HG03521 (cell line): ENCODE results near the gene ZNF329.

ENCODE experiments used
- ATAC-seq: cut with Tn5 transposase; IDR thresholded peaks from one replicate; pipeline ENCODE4 v1.9.1; 2021; ENCODE audit warnings: mild to moderate bottlenecking, moderate library complexity; ENCODE audit not compliant: unreplicated experiment

The ZNF329 gene

DNA sequence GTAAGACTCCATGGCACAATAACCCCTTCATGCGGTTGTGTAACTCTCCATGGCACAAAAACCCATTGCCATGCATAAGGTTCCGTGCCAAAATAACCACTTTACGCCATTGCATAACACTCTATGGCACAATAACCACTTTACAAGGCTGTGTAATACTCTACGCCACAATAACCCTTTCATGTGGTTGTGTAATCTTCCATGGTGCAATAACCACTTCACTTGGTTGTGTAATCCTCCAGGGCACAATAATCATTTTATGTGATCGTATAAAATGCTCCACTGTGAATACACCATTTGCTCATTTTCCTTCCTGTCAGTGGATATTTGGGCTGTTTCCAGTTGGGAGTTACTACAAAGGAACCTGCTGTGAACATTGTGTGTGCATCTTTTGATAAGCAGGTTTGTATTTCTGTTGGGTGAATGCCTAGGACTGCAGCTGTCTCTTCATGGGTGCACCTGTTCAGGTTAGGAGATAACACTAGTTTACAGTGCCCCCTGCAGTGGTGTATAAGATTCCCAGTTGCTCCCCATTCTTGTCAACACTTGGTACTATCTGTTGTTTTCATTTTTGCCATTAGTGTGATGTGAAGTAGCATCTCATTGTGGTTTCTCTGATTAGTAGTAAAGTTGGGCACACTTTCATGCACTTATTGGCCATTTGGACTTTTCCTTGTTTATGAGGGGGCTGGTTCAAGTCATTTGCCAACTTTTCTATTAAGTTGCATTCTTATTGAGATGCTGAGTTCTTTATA, 31.4 kb downstream of the ZNF329 start:
- ATAC-seq, result no peak

DNA sequence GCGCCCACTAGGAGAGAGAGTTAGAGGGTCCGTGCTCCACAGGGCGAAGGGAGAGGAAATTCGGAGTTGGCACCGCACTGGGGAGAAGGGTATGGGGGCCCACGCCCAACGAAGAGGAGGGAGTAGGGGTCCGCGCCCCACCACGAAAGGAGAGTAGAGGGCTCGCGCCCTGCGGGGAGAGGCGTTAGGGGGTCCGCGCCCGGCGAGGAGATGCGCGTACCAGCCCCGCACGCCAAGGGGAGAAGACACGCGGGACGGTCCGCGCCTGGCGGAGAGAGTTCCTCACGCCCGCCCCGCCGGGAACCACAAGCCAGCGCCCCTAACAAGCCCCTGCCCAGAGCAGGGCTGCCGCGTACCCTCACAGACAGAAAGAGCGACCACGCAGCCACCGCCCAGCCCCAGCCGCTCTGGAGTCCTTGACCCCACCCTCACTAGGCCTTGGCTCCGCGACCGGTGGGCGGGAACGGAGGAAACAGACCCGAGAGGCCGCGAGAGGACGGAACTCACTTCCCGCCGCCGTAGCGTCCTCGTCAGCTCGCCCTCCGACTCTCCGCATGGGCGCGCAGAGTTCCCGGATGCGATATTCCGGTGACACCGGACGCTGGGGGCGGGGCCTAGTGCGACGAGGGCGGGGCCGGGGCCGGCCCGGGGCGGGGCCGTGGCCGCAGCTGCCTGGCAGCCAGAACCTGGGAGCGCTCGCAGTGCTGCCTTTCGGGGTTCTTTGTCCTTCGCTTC, 32.6 kb downstream of the ZNF329 start:
- ATAC-seq, result no peak

DNA sequence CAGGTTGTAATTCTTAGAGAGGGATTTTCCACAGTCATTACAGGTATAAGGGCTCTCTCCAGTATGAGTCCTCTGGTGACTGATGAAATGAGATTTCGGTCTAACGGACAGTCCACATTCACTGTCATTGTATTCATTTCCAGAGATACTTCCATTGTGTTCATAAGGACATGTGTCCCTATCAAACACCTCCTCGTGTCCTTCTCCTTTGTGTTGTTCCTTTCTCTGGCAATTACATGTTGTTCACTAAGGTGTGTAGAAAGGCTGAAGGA, 42.1 kb downstream of the ZNF329 start:
- ATAC-seq, result no peak

DNA sequence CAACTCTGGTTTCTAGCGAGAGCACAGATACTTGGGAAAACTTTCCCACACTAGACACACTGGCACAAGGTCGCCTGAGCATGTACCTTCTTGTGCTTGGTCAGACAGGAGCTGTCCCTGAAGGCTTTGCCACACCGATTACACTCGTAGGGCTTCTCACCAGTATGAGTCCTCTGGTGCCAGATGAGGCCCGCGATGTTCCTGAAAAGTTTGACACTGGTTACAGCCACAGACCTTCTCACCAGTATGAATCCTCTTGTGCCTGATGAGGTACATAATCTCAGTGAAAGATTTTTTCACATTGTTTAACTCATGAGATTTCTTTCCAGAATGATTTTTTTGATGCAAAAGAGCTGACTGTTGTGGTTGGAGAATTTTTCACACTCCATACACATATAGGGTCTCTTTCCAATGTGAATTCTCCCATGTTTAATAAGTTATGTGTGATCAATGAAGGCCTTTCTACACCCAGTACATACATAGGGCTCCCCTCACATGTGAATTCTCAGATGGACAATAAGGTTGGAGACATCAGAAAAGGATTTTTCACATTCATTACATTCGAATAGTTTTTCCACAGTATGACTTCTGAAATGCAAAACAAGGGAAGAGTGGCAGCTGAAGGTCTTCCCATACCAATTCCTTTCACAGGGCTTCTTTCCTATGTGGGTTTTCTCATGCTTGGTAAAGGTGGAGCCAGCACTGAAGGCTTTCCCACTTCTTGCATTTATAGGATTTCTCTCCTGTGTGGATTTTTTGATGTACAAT, 42.6 kb downstream of the ZNF329 start:
- ATAC-seq, result no peak

DNA sequence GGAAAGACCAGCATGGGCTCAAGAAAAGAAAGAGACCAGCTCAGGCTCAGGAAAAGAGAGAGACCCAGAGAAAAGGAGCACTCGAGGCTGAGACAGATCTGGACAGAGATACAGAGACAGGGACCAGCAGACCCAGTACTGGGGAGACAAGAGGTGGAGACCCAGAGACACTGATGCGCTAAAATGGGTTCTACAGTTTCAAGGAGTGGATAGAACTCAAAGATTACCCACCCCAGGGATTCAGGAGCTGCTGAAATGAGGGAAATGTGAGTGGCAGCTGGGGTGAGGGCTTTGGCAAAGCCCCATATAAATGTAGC, 51.9 kb downstream of the ZNF329 start:
- no peak for ATAC-seq

DNA sequence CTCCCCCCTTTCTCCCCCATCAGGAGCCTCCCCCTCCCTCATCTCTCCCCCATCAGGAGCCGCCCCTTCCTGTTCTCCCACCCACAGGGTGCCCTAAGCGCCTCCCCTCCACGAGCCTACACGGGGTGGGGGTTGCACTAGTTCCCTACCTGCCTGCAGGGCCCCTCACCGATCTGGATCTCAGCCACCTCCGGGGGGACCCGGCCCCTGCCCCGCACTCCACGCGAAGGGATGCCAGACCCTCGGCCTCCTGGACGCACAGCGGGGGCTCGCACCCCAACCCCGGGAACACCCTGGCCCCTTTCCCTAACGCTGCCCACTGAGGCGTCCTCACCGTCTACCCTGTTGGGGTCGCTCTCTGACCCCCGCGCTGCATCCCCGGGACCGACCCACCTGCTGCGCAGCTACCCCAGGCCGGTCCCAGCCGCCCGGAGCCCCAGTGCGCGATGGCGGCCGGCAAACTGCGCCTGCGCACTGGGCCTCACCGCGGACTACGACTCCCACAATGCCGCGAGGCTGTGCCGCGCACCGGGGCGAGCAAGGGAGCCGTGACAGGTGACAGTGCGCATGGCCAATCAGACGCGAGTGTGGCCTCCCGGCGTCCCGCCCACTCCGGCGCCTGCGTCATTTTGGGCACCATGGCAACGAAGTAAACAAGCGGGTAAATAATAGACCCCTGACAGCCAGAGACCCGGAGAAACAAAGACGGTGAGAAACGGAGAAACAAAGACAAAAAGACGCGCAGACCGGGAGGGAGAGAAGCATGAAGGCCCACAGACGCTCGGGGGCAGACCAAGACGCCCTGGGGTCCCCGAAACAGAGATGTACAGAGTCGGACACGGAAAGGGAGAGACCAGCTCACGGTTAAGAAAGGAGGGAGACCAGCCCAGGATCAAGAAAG, 52.6 kb downstream of the ZNF329 start, which contains the start of gene ZSCAN18:
Gene ZSCAN18 (minus strand): TSS at position 451 of the 901 bp plus-strand sequence. CDS start 7,964 bp downstream, outside the sequence.
- no peak for ATAC-seq

DNA sequence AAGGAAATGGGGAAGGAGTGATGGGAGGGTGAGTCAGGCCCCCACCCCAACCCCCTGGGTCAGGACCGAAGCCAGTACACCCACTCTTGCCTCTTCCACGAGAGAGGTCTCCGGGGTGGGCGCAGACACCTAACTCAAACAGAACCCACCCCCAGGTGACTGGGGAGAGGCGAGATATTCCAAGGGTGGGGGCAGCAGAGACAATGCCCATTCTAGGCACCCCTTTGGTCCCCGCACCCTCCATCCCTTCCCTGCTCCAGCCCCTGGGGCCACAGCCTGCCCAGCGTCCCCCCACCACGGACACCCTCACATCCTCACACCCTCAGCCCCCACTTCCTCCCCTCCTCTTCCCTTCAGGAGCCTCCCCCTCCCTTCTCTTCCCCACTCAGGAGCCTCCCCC, 53.2 kb downstream of the ZNF329 start:
- no peak for ATAC-seq

DNA sequence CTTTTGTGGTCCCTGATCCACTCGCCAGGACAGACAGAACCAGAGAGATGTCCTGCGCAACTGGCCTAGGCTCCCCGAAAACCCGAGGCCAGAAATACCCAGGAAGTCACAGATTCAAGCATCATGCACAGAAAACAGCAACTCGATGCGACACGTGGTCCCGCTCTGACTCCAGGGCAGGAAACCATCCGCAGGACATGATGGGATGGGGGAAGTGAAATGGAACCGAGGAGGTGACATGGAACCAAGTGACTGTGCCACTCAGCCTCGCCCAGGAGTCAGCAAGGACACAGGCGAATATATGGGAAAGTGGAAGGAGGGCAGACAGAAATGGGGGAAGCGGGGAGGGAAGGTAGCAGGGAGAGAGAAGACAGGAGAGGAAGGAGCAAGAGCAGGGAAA, 53.7 kb downstream of the ZNF329 start:
- no peak for ATAC-seq

DNA sequence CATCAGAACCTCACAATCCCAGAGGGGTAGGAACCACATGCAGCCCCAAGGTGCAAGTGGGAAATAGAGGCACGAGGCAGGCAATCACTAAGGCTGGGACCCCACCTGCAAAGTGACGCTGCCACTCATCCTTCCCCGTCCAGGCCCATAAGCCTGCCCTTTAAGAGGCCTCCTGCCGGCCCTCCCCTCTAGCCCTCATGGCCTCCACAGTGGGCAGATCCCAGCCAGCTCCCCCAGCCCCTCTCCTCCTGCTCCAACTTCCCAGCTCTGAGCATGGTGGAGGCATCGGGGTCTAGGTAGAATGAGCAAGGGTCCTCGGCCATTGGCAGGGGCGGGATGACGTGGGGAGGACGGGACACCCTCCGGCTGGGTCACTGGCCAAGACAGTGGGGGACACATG, 55.3 kb downstream of the ZNF329 start:
- no peak for ATAC-seq

DNA sequence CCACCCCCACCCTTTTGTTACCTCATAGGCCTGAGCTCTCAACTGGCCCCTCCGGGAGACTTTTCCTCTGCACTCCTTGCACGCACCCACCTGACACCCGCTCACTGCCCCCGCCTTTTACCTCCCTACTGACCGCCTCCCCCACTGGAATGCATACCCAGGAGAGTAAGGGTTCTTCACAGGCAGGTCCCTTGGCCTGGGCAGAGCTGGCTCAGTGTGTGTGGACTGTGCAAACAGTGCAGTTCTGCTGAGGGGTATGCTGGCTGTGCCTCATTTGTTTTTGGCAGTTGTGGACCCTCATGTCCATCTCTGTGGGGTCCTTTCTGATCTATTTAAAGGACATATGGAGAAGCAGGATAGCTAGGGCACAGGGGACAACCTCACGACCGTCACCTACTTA, 57.5 kb downstream of the ZNF329 start:
- ATAC-seq, result no peak

DNA sequence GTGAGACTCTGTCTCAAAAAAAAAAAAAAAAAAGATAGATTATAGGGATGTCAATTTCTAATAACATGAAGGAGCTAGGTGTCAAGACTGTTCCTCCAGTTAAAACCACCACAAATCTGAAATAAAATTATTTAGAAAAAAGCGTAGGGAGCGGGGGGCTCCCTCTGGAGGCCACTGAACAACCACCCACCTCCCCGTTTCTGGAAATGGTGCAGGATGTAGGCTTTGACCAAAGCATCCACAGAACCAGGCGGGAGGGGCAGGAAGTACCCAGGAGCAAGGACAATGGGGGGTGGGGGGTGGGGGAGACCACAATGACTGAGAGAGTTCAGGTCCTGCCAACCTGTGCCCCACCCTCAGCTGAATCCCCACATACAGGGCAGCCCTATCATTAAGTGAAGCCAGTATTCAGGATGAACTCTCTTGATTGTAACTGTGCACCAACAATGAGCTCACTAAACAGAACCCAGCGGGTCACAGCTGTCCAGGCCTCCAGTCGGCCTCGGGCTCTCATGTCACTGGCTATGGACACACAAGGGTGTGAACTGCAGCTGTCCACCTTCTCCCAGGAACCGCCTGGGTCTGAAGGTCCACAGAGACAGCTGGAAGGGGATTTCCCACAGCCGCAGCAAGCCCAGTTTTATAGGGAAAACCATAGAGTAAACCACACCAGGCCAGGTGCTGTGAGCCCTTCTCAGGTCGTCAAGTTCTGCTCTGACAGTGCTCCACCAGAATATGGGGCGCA, 59.2 kb downstream of the ZNF329 start:
- ATAC-seq, result no peak

DNA sequence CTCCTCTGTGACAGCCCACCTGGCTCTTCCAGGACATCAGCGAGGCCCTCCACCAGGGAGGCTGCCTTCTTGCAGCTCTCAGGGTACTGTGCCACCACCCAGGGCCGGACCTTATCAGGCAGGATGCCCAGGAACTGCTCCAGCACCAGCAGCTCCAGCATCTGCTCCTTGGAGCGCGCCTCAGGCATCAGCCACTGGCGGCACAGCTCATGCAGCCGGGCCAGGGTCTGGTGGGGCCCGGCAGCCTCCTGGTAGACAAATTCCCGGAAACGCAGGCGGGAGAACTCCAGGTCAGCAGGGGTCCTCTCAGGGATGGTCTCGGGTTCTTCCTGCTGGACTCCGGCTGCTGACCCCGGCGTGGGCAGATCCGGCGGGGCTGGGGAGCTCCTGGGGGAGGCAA, 60.7 kb downstream of the ZNF329 start:
- no peak for ATAC-seq

DNA sequence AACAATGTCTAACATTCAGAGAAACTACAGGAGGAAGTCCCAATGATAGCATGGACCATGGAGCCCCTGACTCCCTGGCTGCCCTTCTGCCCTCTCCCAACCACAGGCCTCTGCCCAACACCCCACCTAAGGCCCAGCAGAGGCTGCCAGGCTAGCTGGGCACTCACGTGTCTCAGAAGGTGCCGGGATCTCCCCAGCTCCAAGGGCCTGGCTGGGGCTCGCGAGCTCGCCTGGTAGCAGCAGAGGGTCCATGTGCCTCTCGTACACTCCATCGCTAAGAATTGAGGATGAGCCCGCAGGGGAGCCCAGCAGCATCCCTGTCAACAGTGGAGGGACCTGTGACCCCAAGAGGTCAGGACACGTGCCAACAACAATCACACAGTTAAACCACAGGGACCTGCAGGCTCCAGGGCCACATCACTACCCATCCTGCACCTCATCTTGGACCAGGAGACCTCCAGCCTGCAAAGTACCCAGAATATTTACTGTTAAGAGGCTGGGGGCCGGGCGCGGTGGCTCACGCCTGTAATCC, 62.0 kb downstream of the ZNF329 start:
- no peak for ATAC-seq

DNA sequence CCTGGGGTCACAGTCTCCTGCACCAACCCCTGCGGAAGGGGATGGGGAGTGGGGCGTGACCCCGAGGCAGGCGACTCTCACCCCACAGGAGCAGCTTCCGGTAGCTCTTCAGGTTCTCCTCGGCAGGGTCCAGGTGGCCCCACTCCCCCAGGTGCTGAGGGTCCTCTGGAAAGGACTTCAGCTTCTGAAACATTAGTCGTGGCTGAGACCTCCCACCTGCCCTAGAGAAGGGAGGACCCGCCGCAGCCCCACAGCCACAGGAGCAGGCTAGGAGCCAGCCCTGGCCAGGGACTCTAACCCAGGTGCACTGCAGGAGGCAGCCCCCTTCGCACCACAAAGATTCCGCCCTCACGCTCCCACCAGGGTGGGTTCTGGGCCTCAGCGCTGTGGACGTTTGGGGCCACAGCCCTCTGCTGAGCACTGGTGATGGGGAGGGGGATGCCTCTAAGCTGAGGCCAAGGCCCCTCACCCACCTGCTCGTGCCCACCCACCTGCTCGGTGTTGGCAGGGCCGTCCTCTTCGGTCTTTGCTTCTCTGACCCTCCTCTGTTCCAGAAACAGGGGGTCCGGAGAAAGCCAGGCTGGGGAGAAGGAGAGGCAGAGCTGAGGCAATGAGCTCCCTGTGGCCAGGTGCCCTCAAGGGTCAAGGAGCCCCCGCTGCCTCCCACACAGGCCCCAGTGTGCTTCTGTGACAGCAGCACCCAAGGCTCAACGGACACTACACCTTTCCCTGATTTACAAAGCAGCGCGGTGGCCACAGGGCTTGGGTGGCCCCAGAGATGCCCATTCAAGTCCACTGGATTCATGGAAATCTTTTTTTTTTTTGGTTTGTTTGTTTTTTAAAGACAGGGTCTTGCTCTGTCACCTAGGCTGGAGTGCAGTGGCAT, 63.5 kb downstream of the ZNF329 start:
- ATAC-seq, result no peak

DNA sequence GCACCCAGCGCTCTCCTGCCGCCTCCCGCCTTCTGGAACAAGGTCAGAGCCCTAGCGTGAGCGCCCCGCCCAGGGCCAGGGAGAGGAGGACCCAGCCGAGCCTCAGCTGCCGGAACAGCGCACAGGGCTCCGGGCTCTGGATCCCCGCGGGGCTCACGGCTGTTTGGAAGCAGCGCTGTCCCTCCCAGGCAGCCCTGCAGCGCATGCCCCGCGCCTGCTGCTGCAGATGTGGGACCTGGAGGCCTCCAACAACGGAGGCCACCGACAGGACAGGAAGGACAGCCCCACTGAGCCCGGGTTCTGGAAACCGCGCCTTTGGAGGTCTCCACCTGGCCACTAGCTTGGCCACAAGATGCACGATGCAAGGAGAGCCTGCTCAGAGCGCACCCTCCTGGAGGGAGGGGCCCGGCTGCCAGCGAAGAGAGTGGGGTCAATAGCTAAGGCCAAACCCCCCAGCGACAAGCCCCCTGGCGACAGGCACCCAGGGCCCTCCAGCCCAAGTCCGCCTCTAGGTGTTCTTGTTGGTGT, 65.2 kb downstream of the ZNF329 start:
- ATAC-seq, result no peak

DNA sequence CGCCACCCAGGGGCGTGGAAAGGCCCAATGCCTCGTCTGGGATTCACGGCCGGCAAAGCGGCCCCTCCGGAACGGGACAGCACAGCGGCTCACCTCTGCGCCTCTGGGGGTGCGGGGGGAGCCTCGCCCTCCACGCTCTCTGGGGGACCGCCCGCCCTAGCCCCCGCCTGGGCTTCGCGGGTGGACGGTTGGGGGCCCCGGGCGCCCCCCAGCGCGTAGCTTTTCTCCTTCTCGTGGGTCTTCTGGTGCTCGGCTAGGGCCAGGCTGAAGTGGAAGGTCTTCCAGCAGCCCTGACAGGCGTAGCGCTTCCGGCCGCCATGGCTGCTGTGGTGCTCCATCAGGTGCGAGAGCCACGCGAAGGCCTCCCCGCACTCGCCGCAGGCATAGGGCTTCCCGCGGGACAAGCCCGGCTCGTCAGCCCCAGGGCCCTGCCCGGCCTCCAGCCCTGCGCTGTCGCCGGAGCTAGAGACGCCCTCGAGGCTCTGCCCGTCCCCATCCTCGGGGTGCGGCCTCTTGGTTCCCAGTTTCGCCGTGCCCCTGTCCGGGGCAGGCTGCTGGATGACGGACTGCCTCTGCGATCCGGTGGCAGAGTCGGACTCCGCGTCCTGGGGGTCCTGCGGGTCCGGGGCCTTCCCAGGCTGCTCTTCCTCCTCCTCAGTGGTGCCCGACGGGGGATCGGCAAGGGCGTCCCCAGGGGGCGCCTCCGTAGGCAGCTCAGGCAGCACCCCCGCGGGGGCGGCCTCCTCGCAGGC, 65.8 kb downstream of the ZNF329 start:
- no peak for ATAC-seq

DNA sequence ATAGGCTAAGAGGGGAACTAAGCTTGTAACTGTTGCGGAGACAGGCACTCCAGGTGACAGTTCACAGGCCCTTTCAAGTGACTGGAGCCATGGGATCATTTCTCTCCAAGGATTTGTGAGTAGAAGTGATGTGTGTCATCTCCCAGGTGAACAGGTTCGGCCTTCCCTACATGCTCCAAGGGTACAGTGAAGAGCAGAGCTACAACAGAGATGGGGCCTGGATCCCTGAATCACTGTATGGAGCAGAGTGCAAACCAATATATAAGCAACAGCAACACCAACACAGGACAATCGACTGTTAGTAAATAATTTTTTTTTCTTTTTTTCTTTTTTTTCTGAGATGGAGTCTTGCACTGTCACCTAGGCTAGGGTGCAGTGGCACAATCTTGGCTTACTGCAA, 67.6 kb downstream of the ZNF329 start:
- ATAC-seq, result no peak

DNA sequence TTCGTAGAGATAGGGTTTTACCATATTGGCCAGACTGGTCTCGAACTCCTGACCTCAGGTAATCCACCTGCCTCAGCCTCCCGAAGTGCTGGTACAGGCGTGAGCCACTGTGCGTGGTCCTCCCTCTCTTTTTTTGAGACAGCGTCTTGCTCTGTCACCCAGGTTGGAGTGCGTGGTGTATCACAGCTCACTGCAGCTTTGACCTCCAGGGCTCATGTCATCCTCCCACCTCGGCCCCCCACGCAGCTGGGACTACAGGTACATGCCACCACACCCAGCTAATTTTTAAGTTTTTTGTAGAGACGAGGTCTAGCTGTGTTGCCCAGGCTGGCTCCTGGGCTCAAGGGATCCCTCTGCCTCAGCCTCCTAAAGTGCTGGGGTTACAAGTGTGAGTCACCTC, 70.8 kb downstream of the ZNF329 start:
- no peak for ATAC-seq
